Fibroblast of skin of right quadriceps (primary cell): ENCODE data around the gene EN2.

Source experiments
- DNase-seq: peaks from one replicate; pipeline ENCODE4 v3.0.0-alpha.2; 2013

The EN2 gene

DNA sequence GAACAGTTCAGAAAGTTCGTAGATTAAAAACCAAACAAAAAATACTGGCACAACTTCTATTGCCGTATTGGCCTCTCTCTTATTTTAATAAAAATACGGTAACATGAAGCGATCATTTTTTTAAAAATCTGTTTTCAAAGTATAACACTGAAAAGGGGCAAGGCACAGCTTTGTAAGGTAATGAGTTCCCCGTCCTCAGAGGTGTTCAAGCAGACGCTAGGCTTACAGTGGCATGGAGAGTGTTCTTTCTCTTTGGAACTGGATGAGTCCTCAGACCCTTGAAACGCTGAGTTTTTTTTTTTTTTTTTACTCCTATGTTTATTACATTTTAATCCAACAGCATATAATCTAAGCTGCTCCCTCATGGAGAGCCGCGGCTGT, 7.8 kb downstream of the EN2 start:
- no peak for DNase-seq

- no peak for DNase-seq
Measured at GRCh38 chr7:155466142-155466813, 8.3 kb downstream of the EN2 start.

- DNase-seq, result no peak
Measured at GRCh38 chr7:155466814-155467733, 9.1 kb downstream of the EN2 start.

- no peak for DNase-seq
Measured at GRCh38 chr7:155467846-155468784, 10.2 kb downstream of the EN2 start.

DNA sequence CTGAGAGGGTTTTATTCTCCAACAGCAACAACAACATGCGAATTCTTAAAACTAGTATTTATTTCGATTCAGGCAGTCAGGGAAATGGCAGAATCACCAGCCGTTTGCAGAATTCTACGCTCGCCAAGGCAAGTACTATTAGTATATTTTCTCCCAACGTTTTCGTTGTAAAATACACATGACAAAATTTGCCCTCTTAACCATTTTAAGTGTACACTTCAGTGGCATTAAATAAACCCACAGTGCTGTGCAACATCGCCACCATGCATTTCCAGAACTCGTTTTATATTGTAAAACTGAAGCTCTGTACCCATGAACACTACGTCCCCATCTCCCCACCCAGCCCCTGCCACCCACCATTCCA, 10.8 kb downstream of the EN2 start:
- DNase-seq, result no peak

DNA sequence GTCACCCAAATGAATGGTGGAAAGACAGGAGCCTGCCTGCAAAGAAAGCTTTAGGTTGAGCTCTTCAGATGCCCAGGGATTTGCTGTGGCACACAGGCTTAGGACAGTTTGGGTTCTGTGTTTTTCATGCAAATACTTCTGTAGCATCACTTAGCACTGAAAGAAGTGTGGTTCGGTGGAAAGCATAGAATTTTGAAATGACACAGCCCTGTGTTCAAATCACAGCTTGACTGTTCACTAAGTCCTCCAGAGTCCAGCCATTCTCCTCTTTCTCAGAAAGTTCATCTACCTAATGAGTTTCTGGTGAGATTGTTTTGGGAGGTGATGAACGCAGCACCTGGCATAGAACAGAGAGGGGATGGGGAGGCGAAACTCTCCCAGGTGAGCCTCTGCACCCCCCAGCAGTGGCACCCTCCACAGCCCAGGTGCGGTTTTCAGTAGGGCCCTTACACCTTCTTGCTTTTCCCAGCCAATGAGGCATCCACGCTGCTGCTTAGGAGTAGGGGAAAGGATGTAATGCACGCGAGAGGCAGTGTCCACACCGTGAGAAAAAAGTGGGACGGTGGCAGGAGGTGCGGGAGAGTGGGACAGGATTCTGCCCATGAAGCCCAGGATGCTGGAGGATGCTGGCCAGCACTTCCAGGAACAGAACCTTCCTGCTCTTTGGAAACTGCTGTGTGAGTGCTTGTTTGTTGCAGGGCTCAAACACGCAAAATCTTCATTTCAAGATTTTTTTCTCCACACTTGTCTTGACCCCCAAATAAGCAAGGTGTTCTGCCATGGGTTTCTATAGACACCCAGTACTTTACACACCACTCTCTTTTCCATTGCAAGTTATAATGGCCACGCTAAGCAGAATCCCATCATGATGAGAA, 11.6 kb downstream of the EN2 start:
- DNase-seq, result no peak

GRCh38 chr7:155470186-155470487, 12.2 kb downstream of the EN2 start:
- no peak for DNase-seq

DNA sequence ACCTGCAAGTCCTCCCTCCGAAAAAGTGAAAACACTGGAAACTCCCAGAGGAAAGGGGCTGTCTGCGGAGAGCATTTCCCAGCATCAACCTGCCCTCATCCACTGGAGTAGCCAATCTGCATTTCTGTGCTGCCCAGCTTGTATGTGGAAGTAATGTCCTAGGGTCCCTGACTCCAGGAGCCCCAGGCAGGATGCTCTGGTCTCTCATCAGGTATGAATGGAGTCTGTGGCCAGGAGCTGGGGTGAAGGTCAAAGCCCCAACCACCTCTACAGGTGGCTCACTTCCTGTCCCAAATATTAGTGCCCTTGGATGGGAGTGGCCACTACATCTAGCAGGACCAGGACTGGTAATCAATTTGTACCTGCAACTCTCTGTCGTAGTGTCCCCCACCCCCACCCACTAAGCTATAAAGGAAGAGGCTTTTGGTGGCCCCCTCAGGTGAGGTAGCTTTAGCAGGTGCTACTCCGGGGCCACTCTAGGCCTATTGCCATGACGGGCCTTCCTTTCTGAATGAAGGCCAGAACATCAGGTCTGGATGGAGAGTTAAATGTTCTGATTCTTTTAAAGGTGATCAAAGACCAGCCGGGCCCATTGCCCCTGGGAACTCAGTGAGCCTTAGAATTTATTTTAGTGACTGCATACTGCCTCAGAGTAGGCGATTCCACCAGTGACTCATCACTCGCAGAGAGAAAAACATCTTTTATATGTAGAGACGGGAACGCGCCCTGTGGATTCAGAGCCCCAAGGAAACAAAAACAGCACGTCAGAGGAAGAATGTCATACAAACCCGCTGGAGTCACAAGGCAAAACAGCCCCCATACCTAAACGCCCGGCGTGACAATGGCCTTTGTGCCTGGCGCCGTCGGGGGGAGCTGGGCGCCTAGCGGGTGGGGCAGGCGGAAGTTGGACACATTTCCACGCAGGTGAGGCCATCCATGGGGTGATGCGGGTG, 13.0 kb downstream of the EN2 start:
- DNase-seq, result no peak

DNA sequence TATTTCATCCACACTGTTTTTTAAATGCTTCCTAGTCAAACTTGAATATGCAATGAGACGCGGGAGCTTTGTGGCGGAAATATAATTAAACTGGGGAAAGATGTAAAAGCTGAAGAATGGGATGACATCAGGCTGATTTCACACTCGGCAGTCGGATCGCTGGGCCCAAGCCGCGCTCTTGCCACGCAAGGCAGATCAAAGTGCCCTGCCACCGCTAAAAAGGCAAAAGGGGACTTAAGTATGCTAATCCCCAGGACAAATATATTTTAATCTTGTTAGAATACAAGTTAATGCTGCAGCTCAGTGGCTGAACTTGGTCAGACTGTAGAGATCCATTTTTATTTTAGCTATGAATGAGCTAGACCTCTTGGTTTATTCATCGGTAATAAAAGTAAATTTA, 13.8 kb downstream of the EN2 start:
- DNase-seq, result no peak

GRCh38 chr7:155477476-155477875, 19.5 kb downstream of the EN2 start:
- no peak for DNase-seq

GRCh38 chr7:155481764-155482163, 23.8 kb downstream of the EN2 start:
- no peak for DNase-seq

DNA sequence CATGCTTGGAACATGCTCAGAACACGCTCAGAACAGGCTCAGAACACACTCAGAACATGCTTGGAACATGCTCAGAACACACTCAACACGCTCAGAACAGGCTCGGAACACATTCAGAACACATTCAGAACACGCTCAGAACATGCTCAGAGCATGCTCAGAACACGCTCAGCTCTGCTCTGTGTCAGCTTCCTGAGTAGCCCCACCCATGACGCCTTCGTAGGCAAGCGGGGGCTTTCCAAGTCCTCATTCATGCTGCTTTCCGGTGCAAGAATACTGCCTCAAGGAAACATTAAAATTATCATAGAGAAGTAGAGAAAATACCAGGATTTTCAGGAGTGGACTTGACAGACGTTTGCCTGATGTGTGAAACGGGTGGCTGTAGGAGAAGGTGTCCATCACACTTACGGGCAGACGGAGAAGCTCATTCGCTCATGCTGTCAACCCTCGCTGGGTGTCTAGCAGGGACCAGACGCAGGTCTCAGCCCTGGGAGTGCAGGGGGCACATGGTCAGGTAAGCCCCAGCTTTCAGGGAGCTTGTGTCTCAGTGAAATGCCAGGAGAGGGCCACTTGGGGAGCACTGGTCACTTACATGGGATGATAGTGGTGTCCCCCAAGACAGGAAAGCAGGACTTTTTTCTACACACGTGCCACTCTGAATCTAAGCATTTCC, 24.7 kb downstream of the EN2 start:
- no peak for DNase-seq

GRCh38 chr7:155483245-155483644, 25.3 kb downstream of the EN2 start:
- DNase-seq, result no peak

DNA sequence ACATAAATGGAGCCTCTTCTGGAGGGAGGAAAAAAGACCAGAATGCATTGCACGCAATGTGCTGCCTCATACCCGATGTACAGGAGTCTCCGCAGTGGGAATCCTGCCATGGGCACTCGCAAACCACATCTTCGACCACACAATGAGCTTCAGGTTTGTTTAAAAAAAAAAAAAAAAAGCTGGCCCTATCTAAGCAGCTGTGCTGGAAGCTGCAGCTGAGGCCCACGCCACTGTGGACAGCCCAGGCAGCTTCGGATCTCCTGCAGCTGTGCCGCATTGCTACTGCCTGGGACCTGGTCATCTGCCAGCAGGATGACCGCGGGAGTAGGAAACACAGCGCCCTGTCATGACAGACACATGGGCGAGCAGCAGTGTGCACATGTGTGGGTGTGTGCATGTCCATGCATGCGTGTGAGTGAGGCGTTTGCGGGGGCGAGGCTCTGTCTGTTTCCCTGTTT, 26.0 kb downstream of the EN2 start:
- DNase-seq, result no peak

- DNase-seq, result no peak
Measured at GRCh38 chr7:155484483-155485399, 26.8 kb downstream of the EN2 start.

- DNase-seq, result no peak
Measured at GRCh38 chr7:155486783-155487508, 29.0 kb downstream of the EN2 start.

DNA sequence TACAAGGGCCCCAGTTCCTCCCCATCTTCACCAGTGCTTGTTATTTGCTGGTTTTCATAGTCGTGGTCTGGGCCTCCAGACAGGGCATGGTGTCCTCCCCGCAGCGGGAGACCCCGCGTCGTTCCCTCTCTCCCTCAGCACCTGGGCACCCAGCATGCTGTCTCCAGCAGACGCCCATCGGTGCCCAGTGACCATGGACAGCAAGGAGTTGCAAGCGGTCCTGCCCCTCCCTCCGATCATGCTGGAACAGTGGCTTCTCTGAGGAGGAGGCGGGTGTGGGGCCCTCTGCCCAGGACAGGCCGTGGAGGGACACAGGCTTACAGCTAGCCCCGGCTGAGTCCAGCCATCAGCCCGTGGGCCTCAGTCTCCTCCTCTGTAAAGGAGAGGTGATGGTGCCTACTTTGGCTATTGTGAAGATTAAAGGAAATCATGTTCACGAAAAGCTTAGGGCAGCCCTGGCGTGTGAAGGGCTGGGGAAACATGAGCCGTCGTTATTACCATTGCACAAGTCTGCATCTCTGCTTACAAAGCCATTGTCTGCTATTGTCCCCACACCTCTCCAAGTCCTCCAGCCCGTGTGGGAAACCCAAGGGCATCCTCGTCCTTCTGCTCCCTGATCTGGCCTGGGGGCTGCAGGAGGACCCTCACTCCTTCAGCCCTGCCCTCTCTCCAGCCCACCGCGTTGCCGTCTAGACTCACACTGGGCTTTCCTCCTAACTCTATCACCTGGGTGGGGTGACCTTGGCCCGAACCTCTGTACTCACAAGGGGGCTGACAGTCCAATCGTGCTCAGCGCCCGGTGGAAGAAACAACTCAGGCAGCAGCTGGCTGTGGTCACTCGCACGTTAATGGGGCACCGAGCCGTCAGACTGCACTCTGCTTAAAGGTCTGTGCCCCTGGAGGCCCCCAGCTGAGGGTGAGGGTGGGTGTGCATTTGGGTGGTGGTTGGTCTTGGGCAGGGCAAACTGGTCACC, 29.9 kb downstream of the EN2 start:
- no peak for DNase-seq
